Nasal cavity respiratory epithelium epithelial cell of viscerocranial mucosa (primary cell): Measurements from ENCODE around the gene APBA2. TPM values are rescaled to one million over a fixed set of nuclear protein-coding genes. Genes with fewer than 3 reads are reported as not detected.

Source experiments
- total RNA-seq: library from RNA; depleted of rRNA; stranded (reverse); fragments of >200 nt; gene quantifications from 2 replicates; pipeline ENCODE4 v1.2.3, GENCODE V29; 2014

APBA2 gene
- 5.1 and 9.0 TPM in 2 replicates for total RNA-seq

GRCh38 chr15:28885630-28886430 is at the start of gene APBA2:
Gene APBA2 (plus strand): TSS chr15:28885974. CDS start chr15:29053885, 167,911 bp downstream.

GRCh38 chr15:28848521-28848920 is 37.3 kb upstream of the APBA2 start, which contains the start of gene GOLGA6L7:
Gene GOLGA6L7 (minus strand): TSS chr15:28848644. CDS start chr15:28848549, 95 bp downstream.

Other genes with a start within 250 kb of the APBA2 start
- gene GOLGA8M, start 173.6 kb upstream of the APBA2 start, total RNA-seq: not detected in 2 replicates
- gene GOLGA6L7, start 37.3 kb upstream of the APBA2 start, total RNA-seq: not detected in 2 replicates